ENCODE measurements around the gene DMAC2L.

DMAC2L gene

GRCh38 chr14:50347521-50347920, 35.4 kb downstream of the DMAC2L start:
- TF ChIP-seq, protein P1, sequence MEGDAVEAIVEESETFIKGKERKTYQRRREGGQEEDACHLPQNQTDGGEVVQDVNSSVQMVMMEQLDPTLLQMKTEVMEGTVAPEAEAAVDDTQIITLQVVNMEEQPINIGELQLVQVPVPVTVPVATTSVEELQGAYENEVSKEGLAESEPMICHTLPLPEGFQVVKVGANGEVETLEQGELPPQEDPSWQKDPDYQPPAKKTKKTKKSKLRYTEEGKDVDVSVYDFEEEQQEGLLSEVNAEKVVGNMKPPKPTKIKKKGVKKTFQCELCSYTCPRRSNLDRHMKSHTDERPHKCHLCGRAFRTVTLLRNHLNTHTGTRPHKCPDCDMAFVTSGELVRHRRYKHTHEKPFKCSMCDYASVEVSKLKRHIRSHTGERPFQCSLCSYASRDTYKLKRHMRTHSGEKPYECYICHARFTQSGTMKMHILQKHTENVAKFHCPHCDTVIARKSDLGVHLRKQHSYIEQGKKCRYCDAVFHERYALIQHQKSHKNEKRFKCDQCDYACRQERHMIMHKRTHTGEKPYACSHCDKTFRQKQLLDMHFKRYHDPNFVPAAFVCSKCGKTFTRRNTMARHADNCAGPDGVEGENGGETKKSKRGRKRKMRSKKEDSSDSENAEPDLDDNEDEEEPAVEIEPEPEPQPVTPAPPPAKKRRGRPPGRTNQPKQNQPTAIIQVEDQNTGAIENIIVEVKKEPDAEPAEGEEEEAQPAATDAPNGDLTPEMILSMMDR (IDR thresholded peaks at IDR 0.05) = no peak

DNA sequence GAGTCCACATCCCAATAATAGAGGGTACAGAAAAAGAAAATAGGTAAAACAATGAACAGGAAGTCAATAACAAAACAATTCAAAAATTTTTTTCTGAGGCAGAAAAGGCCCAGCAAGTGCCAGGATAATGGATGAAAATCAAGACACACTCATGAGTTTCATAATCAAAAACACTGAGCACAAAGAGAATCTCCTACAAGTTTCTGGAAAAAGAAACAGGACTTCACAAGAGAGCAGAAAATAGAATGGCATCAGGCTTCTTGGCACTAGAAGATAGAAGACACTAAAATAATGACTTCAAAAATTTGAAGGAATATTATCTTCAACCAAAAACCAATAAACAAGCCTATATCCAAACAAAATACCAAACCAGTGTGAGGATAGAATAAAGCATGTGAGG, 36.8 kb downstream of the DMAC2L start:
- TF ChIP-seq, protein P1 (IDR thresholded peaks at IDR 0.05) = no peak

GRCh38 chr14:50350975-50351374, 38.9 kb downstream of the DMAC2L start:
- TF ChIP-seq, protein P1 (IDR thresholded peaks at IDR 0.05) = no peak

- TF ChIP-seq, protein P1 (IDR thresholded peaks at IDR 0.05) = no peak
Measured at GRCh38 chr14:50352584-50352983, 40.5 kb downstream of the DMAC2L start.

- TF ChIP-seq, protein P1 (IDR thresholded peaks at IDR 0.05) = no peak
Measured at GRCh38 chr14:50353126-50353525, 41.0 kb downstream of the DMAC2L start.

DNA sequence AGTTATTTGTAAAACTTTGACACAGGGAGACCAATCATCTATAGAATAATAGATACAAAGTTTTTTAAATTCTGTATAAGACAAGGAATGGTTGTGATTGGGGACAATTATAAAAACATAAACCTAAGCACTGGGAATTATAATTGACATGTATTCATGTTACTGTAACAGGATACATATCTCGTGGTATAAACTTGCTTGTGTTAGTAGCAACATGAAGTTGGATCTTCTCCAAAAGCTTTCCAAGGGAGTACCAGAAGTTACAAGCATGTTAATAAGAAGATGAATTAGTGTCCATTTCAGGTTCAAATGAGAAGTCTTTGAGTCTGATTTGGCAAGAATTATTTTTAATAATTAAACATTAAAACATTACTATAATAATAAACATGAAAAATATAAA, 42.4 kb downstream of the DMAC2L start:
- TF ChIP-seq, protein P1 (IDR thresholded peaks at IDR 0.05) = no peak

DNA sequence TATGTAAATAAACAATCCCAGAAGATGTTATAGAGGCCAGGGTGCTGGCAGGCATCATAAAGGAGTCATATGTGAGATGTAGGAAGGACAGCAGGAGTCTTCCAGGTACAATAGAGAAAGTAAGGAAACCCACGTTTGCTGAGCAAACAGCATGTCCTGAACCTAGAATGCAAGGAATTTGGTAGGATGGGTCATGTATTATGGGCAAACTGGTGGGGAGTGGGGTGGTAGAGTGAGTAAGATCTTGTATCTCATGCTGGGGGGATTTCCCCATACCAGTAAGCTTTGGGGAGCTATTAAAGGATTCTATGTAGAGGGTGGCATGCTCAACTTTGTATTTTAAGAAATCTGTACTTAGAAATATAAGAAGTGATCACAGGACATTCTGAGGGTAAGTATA, 43.6 kb downstream of the DMAC2L start:
- TF ChIP-seq, protein P1 (IDR thresholded peaks at IDR 0.05) = no peak

DNA sequence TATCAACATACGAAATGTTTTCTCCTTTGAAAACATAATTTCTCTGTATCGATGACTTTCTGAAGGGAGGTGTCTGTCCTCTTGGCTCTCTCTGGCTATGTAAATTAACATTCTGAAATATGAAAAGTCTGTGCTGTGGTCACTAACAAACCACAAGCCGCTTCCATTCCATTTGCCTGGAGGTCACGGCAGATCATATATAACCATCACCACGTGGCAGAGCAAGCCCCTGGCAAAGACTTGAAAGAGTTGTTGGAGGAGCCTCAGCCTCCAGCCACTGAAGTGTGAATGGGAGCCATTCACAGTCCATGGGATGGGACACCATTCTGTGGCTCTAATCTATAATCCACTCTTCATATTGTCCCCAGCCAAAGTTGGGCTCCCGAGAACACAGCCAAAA, 45.0 kb downstream of the DMAC2L start:
- TF ChIP-seq, protein P1 (IDR thresholded peaks at IDR 0.05) = no peak

Data from LNCAP (cell line).